Transverse colon (tissue), 4 donors: ENCODE measurements around the gene AIP. TPM values are rescaled to one million over a fixed set of nuclear protein-coding genes. Genes with fewer than 3 reads are reported as not detected.

Experiments
- DNase-seq: peaks from one replicate; pipeline ENCODE4 v3.0.0-alpha.2; 2019
- H3K27ac ChIP-seq, 4 donors: fragments of 200-600 bp; sonication (generic); 2 replicates each; pipeline ENCODE4 v1.5.1; 2016 to 2018; ENCODE audit warnings: inconsistent platforms in 4 of 4
- H3K27me3 ChIP-seq: fragments of 200-600 bp; sonication (generic); 2 replicates; pipeline ENCODE4 v1.5.1; 2017; ENCODE audit warnings: inconsistent platforms
- H3K36me3 ChIP-seq, 4 donors: fragments of 200-600 bp; sonication (generic); 2 replicates each; pipeline ENCODE4 v1.5.1; 2017 to 2019; ENCODE audit warnings: inconsistent platforms in 4 of 4
- H3K4me1 ChIP-seq, 4 donors: fragments of 200-600 bp; sonication (generic); 2 replicates each; pipeline ENCODE4 v1.5.1; 2017 to 2020; ENCODE audit warnings: inconsistent platforms in 4 of 4
- H3K4me3 ChIP-seq, 4 donors: fragments of 200-600 bp; sonication (generic); 1 replicate in 1 of 4; 2 replicates in 3 of 4; pipeline versions ENCODE4 v1.5.1 to v1.6.1; 2017 to 2019; ENCODE audit warnings: inconsistent platforms in 4 of 4
- H3K9me3 ChIP-seq, 2 donors: fragments of 200-600 bp; sonication (generic); 2 replicates each; pipeline ENCODE4 v1.5.1; 2017 to 2019; ENCODE audit warnings: inconsistent platforms in 2 of 2
- EP300 ChIP-seq: sonication (generic); formaldehyde crosslinking; IDR thresholded peaks from one replicate; pipeline ENCODE4 v1.6.1; 2017; ENCODE audit warnings: antibody characterized with exemption, low read depth
- POLR2A ChIP-seq: fragments of 450-650 bp; IDR thresholded peaks from one replicate; pipeline ENCODE4 v1.6.1; 2016; ENCODE audit warnings: antibody characterized with exemption, mild to moderate bottlenecking, moderate library complexity
- POLR2AphosphoS5 ChIP-seq, 3 donors: sonication (generic); formaldehyde crosslinking; IDR thresholded peaks; one replicate each; pipeline ENCODE4 v1.6.1; 2016; ENCODE audit warnings: antibody characterized with exemption in 3 of 3
- WGBS, 2 donors: methylation state at CpG; one replicate each; pipeline ENCODE4 v1.1.5; 2018; ENCODE audit warnings: low coverage in 1 of 2; 5-methylcytosine and 5-hydroxymethylcytosine counted together
- in situ Hi-C, 4 donors: fragments of 200-750 bp; cut with MboI; loops; one replicate each; pipeline versions ENCODE4 v1.15.0 to v1.15.1; 2017; ENCODE audit warnings: low sequenced_read_pairs in 3 of 4, low pct_ligation_motif_present in 1 of 4, low pct_unique_long_range_greater_than_20kb in 1 of 4
- intact Hi-C: fragments of 100-400 bp; cut with DNase I; formaldehyde crosslinking; loops from one replicate; pipeline ENCODE4 v1.15.1; 2023; ENCODE audit warnings: low total_unique reads
- total RNA-seq, 4 donors: library from RNA; depleted of rRNA; stranded (reverse); fragments of >200 nt; gene quantifications; one replicate each; pipeline ENCODE4 v1.1.0, GENCODE V29; 2016
- TF ChIP-seq, protein P1 (sequence below), 5 experiments: fragments of 200-600 bp in 3 of 5; fragments of 450-650 bp in 2 of 5; sonication (generic) in 3 of 5; IDR thresholded peaks; 1 replicate in 2 of 5; 2 replicates in 3 of 5; pipeline ENCODE4 v1.5.1; 2016 to 2017; ENCODE audit warnings: antibody characterized with exemption in 5 of 5, inconsistent platforms in 3 of 5, mild to moderate bottlenecking in 2 of 5, moderate library complexity in 1 of 5

Gene AIP
- total RNA-seq, 4 donors from 2014 or later: 32.9 to 71.5 (median 57.6) TPM

DNA sequence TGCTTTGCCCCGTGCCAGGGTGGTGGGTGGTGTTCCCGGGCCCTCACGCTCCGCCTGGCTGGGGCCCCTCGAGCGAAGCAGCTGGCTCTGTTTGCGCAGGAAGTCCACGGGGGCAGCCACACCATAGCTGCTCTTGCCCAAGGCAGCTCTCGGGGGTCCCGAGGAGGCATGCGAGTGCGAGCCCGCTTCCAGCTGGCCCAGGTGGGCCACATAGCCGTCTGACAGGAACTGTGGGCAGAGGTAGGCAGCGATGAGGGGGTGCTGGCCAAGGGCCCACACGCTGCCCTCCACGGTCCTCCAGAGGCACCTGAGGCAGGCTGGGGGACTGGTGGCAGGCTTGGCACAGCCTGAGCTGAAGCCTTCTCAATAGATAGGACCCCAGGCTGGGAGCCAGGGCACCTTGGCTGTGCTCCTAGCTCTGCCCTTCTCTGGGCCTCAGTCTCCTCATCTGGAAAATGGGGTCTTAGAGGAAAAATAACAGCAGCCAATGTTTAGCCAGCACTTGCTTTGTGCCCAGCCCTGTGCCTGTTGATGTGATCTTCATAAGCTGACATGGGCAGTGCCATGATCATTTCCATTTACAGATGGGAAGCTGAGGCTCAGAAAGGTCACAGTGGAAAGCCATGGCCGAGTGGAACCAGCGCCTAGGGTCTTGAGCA lies 9.4 kb downstream of the AIP start:
- Histone ChIP-seq H3K36me3 (peaks cover 0 to 14% (median 4%) of the 10 kb centered on the region in 4 donors), H3K27me3 (no peaks in the 10 kb centered on the region), H3K4me3 (no peak overlapping the region), H3K9me3 (no peaks in the 10 kb centered on the region), H3K27ac (no peak overlapping the region), H3K4me1 (peaks cover 0 to 4% (median 0%) of the 10 kb centered on the region in 4 donors)
- TF ChIP-seq, protein P1, sequence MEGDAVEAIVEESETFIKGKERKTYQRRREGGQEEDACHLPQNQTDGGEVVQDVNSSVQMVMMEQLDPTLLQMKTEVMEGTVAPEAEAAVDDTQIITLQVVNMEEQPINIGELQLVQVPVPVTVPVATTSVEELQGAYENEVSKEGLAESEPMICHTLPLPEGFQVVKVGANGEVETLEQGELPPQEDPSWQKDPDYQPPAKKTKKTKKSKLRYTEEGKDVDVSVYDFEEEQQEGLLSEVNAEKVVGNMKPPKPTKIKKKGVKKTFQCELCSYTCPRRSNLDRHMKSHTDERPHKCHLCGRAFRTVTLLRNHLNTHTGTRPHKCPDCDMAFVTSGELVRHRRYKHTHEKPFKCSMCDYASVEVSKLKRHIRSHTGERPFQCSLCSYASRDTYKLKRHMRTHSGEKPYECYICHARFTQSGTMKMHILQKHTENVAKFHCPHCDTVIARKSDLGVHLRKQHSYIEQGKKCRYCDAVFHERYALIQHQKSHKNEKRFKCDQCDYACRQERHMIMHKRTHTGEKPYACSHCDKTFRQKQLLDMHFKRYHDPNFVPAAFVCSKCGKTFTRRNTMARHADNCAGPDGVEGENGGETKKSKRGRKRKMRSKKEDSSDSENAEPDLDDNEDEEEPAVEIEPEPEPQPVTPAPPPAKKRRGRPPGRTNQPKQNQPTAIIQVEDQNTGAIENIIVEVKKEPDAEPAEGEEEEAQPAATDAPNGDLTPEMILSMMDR (IDR thresholded peaks at IDR 0.05): no peak
- no peak for TF ChIP-seq POLR2A
- no peak for TF ChIP-seq POLR2AphosphoS5 (IDR thresholded peaks at IDR 0.05)
- TF ChIP-seq EP300: no peak
- intact Hi-C loops (no loop called here), in situ Hi-C loops (no loop called here)
- WGBS, 2 donors: 90% methylated on average over 19 of the region's 19 CpGs; no CpG with 5 or more reads in 1 of the 2 donors
- no peak for DNase-seq

DNA sequence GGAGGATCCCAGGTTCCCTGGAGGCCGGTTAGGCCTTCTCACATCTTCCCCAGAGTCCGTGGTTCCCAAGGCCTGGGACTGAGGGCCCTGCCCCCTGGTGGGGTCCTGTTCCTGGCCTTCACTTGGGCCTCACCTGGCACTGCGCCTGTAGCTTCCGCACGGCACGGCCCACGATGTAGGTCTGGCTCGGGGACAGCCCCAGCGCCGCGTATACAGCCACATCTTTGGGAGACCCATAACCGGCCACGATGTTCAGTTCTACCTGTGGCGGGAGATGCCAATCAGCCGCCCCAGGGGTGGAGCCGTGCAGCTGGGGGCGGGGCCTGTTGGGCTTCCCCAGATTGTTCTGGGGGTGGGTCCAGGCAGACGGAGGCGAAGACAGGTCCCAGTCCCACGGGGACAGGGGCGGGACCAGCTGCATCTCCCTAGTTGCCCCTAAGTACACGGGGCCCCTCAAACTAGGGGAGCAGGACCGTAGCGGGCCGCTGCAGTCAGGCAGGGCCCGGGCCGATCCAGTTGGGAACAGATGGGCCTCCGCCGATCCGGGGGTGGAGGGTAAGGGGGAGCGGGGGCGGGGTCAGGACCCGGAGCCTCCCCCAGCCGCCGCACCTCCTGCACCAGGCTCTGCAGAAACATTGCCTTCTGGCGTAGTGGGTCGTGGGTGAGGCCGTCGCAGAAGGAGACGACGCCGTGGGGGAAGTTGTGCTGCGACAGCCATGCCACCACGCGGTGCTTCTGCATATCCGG lies 10.1 kb downstream of the AIP start:
- H3K27me3 ChIP-seq: no peaks in the 10 kb centered on the region
- peaks cover 0 to 11% (median 4%) of the 10 kb centered on the region in 4 donors for H3K36me3 ChIP-seq
- H3K4me1 ChIP-seq: peaks cover 0 to 4% (median 0%) of the 10 kb centered on the region in 4 donors
- intact Hi-C loops: no loop called here
- no peak for DNase-seq
- TF ChIP-seq EP300 (no peak), POLR2A (no peak), POLR2AphosphoS5 (IDR thresholded peaks at IDR 0.05) (no peak)
- TF ChIP-seq, protein P1 (IDR thresholded peaks at IDR 0.05): no peak
- H3K4me3 ChIP-seq: no peak overlapping the region
- in situ Hi-C loops: no loop called here
- H3K9me3 ChIP-seq: no peaks in the 10 kb centered on the region
- H3K27ac ChIP-seq: no peak overlapping the region
- 85% methylated on average over 46 of the region's 46 CpGs; no CpG with 5 or more reads in 1 of the 2 donors for WGBS, 2 donors

DNA sequence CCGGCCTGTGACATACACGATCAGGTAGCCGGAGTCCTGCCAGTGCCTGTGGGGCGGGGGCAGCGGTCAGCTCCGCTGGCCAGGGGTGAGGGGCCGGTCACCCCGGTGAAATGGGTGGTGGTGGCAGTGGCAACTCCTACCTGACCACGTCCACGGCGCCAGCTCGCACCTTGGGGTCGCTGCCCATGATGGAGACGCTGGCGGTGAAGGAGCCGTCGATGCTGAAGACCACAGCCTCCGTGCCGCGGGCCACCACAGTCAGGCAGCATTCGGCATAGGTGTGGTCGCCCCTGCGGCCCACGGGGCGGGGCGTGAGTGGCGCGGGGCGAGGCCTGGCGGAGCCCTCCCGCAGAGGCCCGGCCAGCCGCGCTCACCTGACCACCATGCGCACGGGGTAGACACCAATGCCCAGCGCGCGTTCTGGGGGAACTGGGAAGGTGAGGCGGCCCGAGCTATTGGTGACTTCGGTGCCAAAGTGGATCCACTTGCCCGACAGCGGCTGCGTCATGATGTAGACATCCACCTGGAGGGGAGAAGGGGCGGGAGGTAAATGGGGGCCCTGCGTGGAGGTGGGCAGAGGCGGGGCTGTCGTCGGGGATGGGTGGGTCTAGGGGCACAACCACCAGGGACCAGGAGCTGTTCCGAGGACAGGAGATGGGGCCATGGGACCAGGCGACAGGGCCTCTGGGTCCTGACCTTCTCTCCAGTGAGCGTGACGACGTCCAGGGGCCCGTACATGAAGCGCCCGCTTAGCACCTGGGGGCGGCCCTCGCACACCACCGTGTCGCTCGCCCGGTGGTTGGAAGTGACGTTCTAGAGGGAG lies 10.9 kb downstream of the AIP start:
- Histone ChIP-seq H3K27me3 (no peaks in the 10 kb centered on the region), H3K4me3 (no peak overlapping the region), H3K36me3 (peaks cover 0 to 10% (median 4%) of the 10 kb centered on the region in 4 donors), H3K9me3 (no peaks in the 10 kb centered on the region), H3K4me1 (peaks cover 0 to 4% (median 0%) of the 10 kb centered on the region in 4 donors), H3K27ac (no peak overlapping the region)
- no peak for DNase-seq
- in situ Hi-C loops (no loop called here), intact Hi-C loops (no loop called here)
- 96% methylated on average over 60 of the region's 65 CpGs; no CpG with 5 or more reads in 1 of the 2 donors for WGBS, 2 donors
- TF ChIP-seq POLR2AphosphoS5 (IDR thresholded peaks at IDR 0.05): no peak
- TF ChIP-seq EP300: no peak
- TF ChIP-seq, protein P1 (IDR thresholded peaks at IDR 0.05): no peak
- no peak for TF ChIP-seq POLR2A
